ENCODE results near the gene SARS2.

DNA sequence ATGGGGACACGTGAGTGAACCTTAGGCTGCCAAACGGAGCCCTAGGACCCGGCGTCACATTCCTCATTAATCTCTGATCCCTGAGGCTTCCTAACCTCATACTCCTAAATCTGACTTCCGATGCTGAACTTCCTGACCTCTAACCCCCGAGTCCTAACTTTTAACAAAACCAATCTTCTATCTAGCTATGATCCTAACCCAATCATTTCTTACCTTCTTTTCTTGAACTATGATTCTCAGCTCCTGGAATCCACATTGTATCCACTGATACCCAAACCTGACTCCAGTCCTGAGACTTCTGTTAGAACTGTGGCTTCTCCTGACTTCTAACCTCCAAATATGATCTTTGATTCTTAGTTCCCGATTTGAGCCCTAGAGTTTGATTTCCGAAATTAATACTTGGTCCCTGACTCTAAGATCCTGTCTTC lies 30.3 kb downstream of the SARS2 start:
- TF ChIP-seq CTCF (IDR thresholded peaks at IDR 0.05; ENCODE audit: low read depth, low read length, missing input control) (no peak), GABPA (IDR thresholded peaks at IDR 0.05 in 1 of 2, conservative IDR thresholded peaks at IDR 0.05 in 1 of 2) (no peak), RAD21 (IDR thresholded peaks at IDR 0.05) (no peak), YY1 (IDR thresholded peaks at IDR 0.05) (no peak), TAF1 (conservative IDR thresholded peaks at IDR 0.05) (no peak), SP1 (IDR thresholded peaks at IDR 0.05) (no peak)
- TF ChIP-seq, protein P1, sequence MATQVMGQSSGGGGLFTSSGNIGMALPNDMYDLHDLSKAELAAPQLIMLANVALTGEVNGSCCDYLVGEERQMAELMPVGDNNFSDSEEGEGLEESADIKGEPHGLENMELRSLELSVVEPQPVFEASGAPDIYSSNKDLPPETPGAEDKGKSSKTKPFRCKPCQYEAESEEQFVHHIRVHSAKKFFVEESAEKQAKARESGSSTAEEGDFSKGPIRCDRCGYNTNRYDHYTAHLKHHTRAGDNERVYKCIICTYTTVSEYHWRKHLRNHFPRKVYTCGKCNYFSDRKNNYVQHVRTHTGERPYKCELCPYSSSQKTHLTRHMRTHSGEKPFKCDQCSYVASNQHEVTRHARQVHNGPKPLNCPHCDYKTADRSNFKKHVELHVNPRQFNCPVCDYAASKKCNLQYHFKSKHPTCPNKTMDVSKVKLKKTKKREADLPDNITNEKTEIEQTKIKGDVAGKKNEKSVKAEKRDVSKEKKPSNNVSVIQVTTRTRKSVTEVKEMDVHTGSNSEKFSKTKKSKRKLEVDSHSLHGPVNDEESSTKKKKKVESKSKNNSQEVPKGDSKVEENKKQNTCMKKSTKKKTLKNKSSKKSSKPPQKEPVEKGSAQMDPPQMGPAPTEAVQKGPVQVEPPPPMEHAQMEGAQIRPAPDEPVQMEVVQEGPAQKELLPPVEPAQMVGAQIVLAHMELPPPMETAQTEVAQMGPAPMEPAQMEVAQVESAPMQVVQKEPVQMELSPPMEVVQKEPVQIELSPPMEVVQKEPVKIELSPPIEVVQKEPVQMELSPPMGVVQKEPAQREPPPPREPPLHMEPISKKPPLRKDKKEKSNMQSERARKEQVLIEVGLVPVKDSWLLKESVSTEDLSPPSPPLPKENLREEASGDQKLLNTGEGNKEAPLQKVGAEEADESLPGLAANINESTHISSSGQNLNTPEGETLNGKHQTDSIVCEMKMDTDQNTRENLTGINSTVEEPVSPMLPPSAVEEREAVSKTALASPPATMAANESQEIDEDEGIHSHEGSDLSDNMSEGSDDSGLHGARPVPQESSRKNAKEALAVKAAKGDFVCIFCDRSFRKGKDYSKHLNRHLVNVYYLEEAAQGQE (IDR thresholded peaks at IDR 0.05) = no peak
- TF ChIP-seq, protein P2, sequence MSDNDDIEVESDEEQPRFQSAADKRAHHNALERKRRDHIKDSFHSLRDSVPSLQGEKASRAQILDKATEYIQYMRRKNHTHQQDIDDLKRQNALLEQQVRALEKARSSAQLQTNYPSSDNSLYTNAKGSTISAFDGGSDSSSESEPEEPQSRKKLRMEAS (IDR thresholded peaks at IDR 0.05) = no peak
- TF ChIP-seq, protein P3, sequence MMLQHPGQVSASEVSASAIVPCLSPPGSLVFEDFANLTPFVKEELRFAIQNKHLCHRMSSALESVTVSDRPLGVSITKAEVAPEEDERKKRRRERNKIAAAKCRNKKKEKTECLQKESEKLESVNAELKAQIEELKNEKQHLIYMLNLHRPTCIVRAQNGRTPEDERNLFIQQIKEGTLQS (IDR thresholded peaks at IDR 0.05) = no peak
